Smooth muscle cell (in vitro differentiated cells): ENCODE measurements around the gene SGTA. TPM values are rescaled to one million over a fixed set of nuclear protein-coding genes. Genes with fewer than 3 reads are reported as not detected.

Experiments used
- DNase-seq: peaks from one replicate; lab custom pipeline; 2025; ENCODE audit not compliant: unreplicated experiment; lab: John Stamatoyannopoulos, UW
- H2AFZ ChIP-seq: fragments of 200-600 bp; sonication (generic); 2 replicates; pipeline ENCODE4 v1.6.0; 2016; ENCODE audit warnings: antibody characterized with exemption, low read depth, mild to moderate bottlenecking
- H3F3A ChIP-seq: fragments of 200-600 bp; sonication (generic); 2 replicates; pipeline ENCODE4 v1.6.0; 2017; ENCODE audit warnings: antibody characterized with exemption, low read depth
- H3K27ac ChIP-seq: fragments of 200-600 bp; sonication (generic); 2 replicates; pipeline ENCODE4 v1.5.1; 2016; ENCODE audit warnings: low read depth, mild to moderate bottlenecking
- H3K27me3 ChIP-seq: fragments of 200-600 bp; sonication (generic); 2 replicates; pipeline ENCODE4 v1.6.1; 2016; ENCODE audit warnings: low read depth, mild to moderate bottlenecking
- H3K36me3 ChIP-seq: fragments of 200-600 bp; sonication (generic); 2 replicates; pipeline ENCODE4 v1.5.1; 2016; ENCODE audit warnings: low read depth
- H3K4me1 ChIP-seq: fragments of 200-600 bp; sonication (generic); 2 replicates; pipeline ENCODE4 v1.5.1; 2016; ENCODE audit warnings: low read depth
- H3K4me2 ChIP-seq: fragments of 200-600 bp; sonication (generic); 2 replicates; pipeline ENCODE4 v1.6.0; 2016; ENCODE audit warnings: mild to moderate bottlenecking
- H3K4me3 ChIP-seq: fragments of 200-600 bp; sonication (generic); 2 replicates; pipeline ENCODE4 v1.5.1; 2016; ENCODE audit warnings: mild to moderate bottlenecking
- H3K79me2 ChIP-seq: fragments of 200-600 bp; sonication (generic); 2 replicates; pipeline ENCODE4 v1.6.0; 2016; ENCODE audit warnings: low read depth, mild to moderate bottlenecking
- H3K9ac ChIP-seq: fragments of 200-600 bp; sonication (generic); 2 replicates; pipeline ENCODE4 v1.6.0; 2016; ENCODE audit warnings: low read depth
- H3K9me3 ChIP-seq: fragments of 200-600 bp; sonication (generic); replicated peaks from 2 replicates; pipeline ENCODE4 v1.5.1; 2016; ENCODE audit warnings: low read depth
- H4K20me1 ChIP-seq: fragments of 200-600 bp; sonication (generic); 2 replicates; pipeline ENCODE4 v1.6.0; 2016; ENCODE audit warnings: low read depth
- CTCF ChIP-seq: fragments of 200-600 bp; sonication (generic); IDR thresholded peaks from 2 replicates; pipeline ENCODE4 v1.5.1; 2017; ENCODE audit warnings: borderline replicate concordance, mild to moderate bottlenecking, antibody characterized with exemption; ENCODE audit not compliant: insufficient read depth, poor library complexity, severe bottlenecking
- WGBS: methylation state at CpG from one replicate; pipeline ENCODE4 v1.1.7; 2016; ENCODE audit warnings: low lambda C conversion rate; 5-methylcytosine and 5-hydroxymethylcytosine counted together
- polyA plus RNA-seq: library from polyadenylated mRNA; unstranded; fragments of >200 nt; fragmentation: Nextera tagmentation; extraction: Ambion mirVana; gene quantifications from 2 replicates; pipeline ENCODE4 v1.2.1, GENCODE V29; 2016
- total RNA-seq: library from RNA; depleted of rRNA; stranded (reverse); fragments of >200 nt; gene quantifications from 2 replicates; pipeline ENCODE4 v1.2.3, GENCODE V29; 2014

SGTA gene
- total and polyA plus RNA-seq, 2 experiments from 2014 or later: 34.4 to 71.2 TPM

GRCh38 chr19:2774083-2774679, 8.9 kb downstream of the SGTA start:
- no peak for DNase-seq
- no peak for TF ChIP-seq CTCF
- peaks cover 5% of the 10 kb centered on the region for H3F3A ChIP-seq
- H3K27me3 ChIP-seq: no peaks in the 10 kb centered on the region
- no peaks in the 10 kb centered on the region for H3K9me3 ChIP-seq
- 95% methylated on average over 31 of the region's 32 CpGs for WGBS
- H3K27ac ChIP-seq: no peak overlapping the region
- H3K4me2 ChIP-seq: no peak overlapping the region
- H3K4me1 ChIP-seq: no peaks in the 10 kb centered on the region
- peaks cover 84% of the 10 kb centered on the region for H4K20me1 ChIP-seq
- H3K9ac ChIP-seq: no peak overlapping the region
- H2AFZ ChIP-seq: no peak overlapping the region
- H3K4me3 ChIP-seq: no peak overlapping the region
- H3K79me2 ChIP-seq: peaks cover 84% of the 10 kb centered on the region
- H3K36me3 ChIP-seq: no peaks in the 10 kb centered on the region

GRCh38 chr19:2771786-2772674, 11.0 kb downstream of the SGTA start:
- DNase-seq: no peak
- no peaks in the 10 kb centered on the region for H3K4me1 ChIP-seq
- H3K79me2 ChIP-seq: peaks cover 80% of the 10 kb centered on the region
- H3K27ac ChIP-seq: peak overlapping the region; percentile 11
- H3K4me3 ChIP-seq: no peak overlapping the region
- H3K36me3 ChIP-seq: no peaks in the 10 kb centered on the region
- peaks cover 82% of the 10 kb centered on the region for H4K20me1 ChIP-seq
- 88% methylated on average over 29 of the region's 29 CpGs for WGBS
- no peak overlapping the region for H3K9ac ChIP-seq
- TF ChIP-seq CTCF: no peak
- H3K4me2 ChIP-seq: no peak overlapping the region
- H3F3A ChIP-seq: peaks cover 5% of the 10 kb centered on the region
- H2AFZ ChIP-seq: no peak overlapping the region
- H3K9me3 ChIP-seq: no peaks in the 10 kb centered on the region
- H3K27me3 ChIP-seq: no peaks in the 10 kb centered on the region

DNA sequence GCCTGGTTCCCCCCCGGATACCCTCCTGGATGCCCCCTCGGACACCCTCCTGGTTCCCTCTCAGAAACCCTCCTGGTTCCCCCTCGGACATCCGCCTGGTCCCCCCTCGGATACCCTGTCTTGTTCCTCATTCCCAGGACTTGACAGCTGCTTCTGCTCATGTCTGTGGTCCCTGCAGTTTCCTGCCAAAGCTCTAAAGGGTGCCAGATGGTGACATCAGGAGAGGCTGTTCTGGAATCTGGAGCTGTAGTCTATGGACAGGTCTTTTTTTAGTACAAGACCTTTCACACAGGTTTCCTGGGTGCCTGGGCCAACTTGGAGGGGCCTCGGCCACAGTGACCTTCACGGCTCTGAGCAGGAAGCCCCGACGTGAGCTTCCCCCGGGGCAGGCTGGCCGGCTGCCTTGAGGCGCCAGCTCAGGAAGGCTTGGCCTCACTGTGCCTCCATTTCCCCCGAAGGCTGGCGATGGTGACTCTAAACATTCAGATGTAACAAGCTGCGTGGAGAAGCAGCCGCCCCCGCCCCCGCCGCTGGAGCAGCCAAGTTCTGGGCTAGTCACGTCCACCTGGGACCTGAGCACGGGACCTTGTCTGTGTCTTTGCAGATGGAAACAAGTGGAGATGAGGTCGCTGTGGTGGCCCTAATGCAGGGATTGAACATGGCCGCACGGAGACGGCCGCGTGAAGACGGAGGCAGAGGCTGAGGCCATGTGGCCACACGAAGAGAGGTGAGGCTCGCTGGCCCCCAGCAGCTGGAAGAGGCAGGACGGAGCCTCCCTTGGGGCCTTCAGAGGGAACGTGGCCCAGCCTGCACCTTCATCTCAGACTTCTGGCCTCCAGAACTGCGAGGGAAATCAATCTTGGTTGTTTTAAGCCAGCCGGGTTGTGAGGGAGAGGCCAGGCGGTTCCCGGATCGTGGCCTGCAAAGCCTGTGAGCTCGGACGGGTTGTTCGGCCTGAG, 12.7 kb downstream of the SGTA start:
- no peaks in the 10 kb centered on the region for H3K36me3 ChIP-seq
- peaks cover 72% of the 10 kb centered on the region for H4K20me1 ChIP-seq
- no peak overlapping the region for H3K4me3 ChIP-seq
- no peak for TF ChIP-seq CTCF
- no peak overlapping the region for H2AFZ ChIP-seq
- H3K4me2 ChIP-seq: no peak overlapping the region
- no peak overlapping the region for H3K27ac ChIP-seq
- no peak overlapping the region for H3K9ac ChIP-seq
- H3K27me3 ChIP-seq: no peaks in the 10 kb centered on the region
- DNase-seq: no peak
- H3K9me3 ChIP-seq: no peaks in the 10 kb centered on the region
- H3K4me1 ChIP-seq: no peaks in the 10 kb centered on the region
- 92% methylated on average over 37 of the region's 40 CpGs for WGBS
- peaks cover 2% of the 10 kb centered on the region for H3F3A ChIP-seq
- peaks cover 64% of the 10 kb centered on the region for H3K79me2 ChIP-seq
